ENCODE data around the gene CD80.
A peak's percentile ranks its signal among the peaks of the same experiment; 100 is the strongest.

CD80 gene

GRCh38 chr3:119536757-119537156 lies 22.7 kb downstream of the CD80 start:
- H3K4me1 ChIP-seq (ENCODE audit: control insufficient read depth, insufficient read depth, low read length), result no peaks in the 10 kb centered on the region
- no peaks in the 10 kb centered on the region for H3K9me3 ChIP-seq (ENCODE audit: control insufficient read depth, insufficient read depth, low read depth, low read length)
- H3K36me3 ChIP-seq (ENCODE audit: control insufficient read depth in 2 of 2, insufficient read depth in 1 of 2, low read length in 2 of 2), result no peaks in the 10 kb centered on the region
- TF ChIP-seq ZNF433 (tag by site-specific recombination; IDR thresholded peaks at IDR 0.05; ENCODE audit: low read depth), result no peak
- no peak for TF ChIP-seq ZNF560 (tag by site-specific recombination; IDR thresholded peaks at IDR 0.05; ENCODE audit: borderline replicate concordance)
- TF ChIP-seq PRDM10 (tag by site-specific recombination; IDR thresholded peaks at IDR 0.05), result peak; percentile 67
- no peak overlapping the region for H3K27ac ChIP-seq (ENCODE audit: extremely low read depth, low read depth, low read length)
- ChIA-PET CTCF (no interaction called here), POLR2A (no interaction called here)
- no peak overlapping the region for H3K4me3 ChIP-seq (ENCODE audit: low read depth, low read length)

- Histone ChIP-seq H3K4me1 (ENCODE audit: control insufficient read depth, insufficient read depth, low read length) (no peaks in the 10 kb centered on the region), H3K4me3 (ENCODE audit: low read depth, low read length) (no peak overlapping the region), H3K36me3 (ENCODE audit: control insufficient read depth in 2 of 2, insufficient read depth in 1 of 2, low read length in 2 of 2) (no peaks in the 10 kb centered on the region), H3K9me3 (ENCODE audit: control insufficient read depth, insufficient read depth, low read depth, low read length) (no peaks in the 10 kb centered on the region), H3K27ac (ENCODE audit: extremely low read depth, low read depth, low read length) (no peak overlapping the region)
- ChIA-PET CTCF (no interaction called here), POLR2A (interaction anchor here (0.7 kb wide), 1 partner anchor 36 kb away, joined by 3 read pairs; no protein-coding TSS in a partner anchor)
- no peak for TF ChIP-seq ELK4 (IDR thresholded peaks at IDR 0.05; ENCODE audit: borderline replicate concordance, low read depth, low read length)
Observed at GRCh38 chr3:119534296-119534695, 25.1 kb downstream of the CD80 start.

- ChIA-PET POLR2A (no interaction called here), CTCF (no interaction called here)
- Histone ChIP-seq H3K27ac (ENCODE audit: extremely low read depth, low read depth, low read length) (no peak overlapping the region), H3K9me3 (ENCODE audit: control insufficient read depth, insufficient read depth, low read depth, low read length) (no peaks in the 10 kb centered on the region), H3K36me3 (ENCODE audit: control insufficient read depth in 2 of 2, insufficient read depth in 1 of 2, low read length in 2 of 2) (peaks cover 0 to 1% of the 10 kb centered on the region in 2 experiments; a peak in 1 of 3 replicates), H3K4me1 (ENCODE audit: control insufficient read depth, insufficient read depth, low read length) (no peaks in the 10 kb centered on the region), H3K4me3 (ENCODE audit: low read depth, low read length) (no peak overlapping the region)
- TF ChIP-seq ZFP3 (tag by site-specific recombination; IDR thresholded peaks at IDR 0.05; ENCODE audit: low read depth) (no peak), ZNF639 (tag by site-specific recombination; IDR thresholded peaks at IDR 0.05) (no peak), ZNF48 (tag by site-specific recombination; IDR thresholded peaks at IDR 0.05) (no peak), ZNF404 (tag by site-specific recombination; IDR thresholded peaks at IDR 0.05) (no peak), IKZF3 (tag by site-specific recombination; IDR thresholded peaks at IDR 0.05) (no peak), HOXA7 (CRISPR knock-in tag; IDR thresholded peaks at IDR 0.05; ENCODE audit: borderline replicate concordance) (no peak), TRIM28 (IDR thresholded peaks at IDR 0.05; ENCODE audit: borderline replicate concordance, low read length) (no peak), ZNF677 (tag by site-specific recombination; IDR thresholded peaks at IDR 0.05) (no peak), ZNF585B (tag by site-specific recombination; IDR thresholded peaks at IDR 0.05) (no peak), ZNF138 (tag by site-specific recombination; IDR thresholded peaks at IDR 0.05; ENCODE audit: borderline replicate concordance) (no peak), ZFHX2 (tag by site-specific recombination; conservative IDR thresholded peaks at IDR 0.05) (no peak), BCL11A (tag by site-specific recombination; IDR thresholded peaks at IDR 0.05; ENCODE audit: low read depth) (no peak), ZNF626 (tag by site-specific recombination; IDR thresholded peaks at IDR 0.05) (no peak), ZNF398 (tag by site-specific recombination; IDR thresholded peaks at IDR 0.05) (no peak), SETDB1 (IDR thresholded peaks at IDR 0.05; ENCODE audit: insufficient read length, low read length) (no peak), PATZ1 (tag by site-specific recombination; IDR thresholded peaks at IDR 0.05) (no peak), ZBTB6 (tag by site-specific recombination; IDR thresholded peaks at IDR 0.05) (no peak)
Observed at GRCh38 chr3:119531151-119531550, 28.3 kb downstream of the CD80 start.
